GM18508 (cell line): ENCODE results near the gene PANX3.

Experiments
- ATAC-seq: cut with Tn5 transposase; IDR thresholded peaks from one replicate; pipeline ENCODE4 v1.9.1; 2021; ENCODE audit warnings: moderate number of reproducible peaks; ENCODE audit not compliant: insufficient read depth, unreplicated experiment

Gene PANX3

GRCh38 chr11:124648610-124649009, 37.4 kb downstream of the PANX3 start:
- no peak for ATAC-seq

- no peak for ATAC-seq
Observed at GRCh38 chr11:124656774-124657630, 45.8 kb downstream of the PANX3 start.

- ATAC-seq, result no peak
Observed at GRCh38 chr11:124657904-124658303, 46.7 kb downstream of the PANX3 start.

GRCh38 chr11:124658501-124658900, 47.3 kb downstream of the PANX3 start:
- no peak for ATAC-seq

GRCh38 chr11:124658986-124659385, 47.8 kb downstream of the PANX3 start:
- no peak for ATAC-seq

- no peak for ATAC-seq
Observed at GRCh38 chr11:124661553-124661952, 50.3 kb downstream of the PANX3 start.

GRCh38 chr11:124662106-124662505, 50.9 kb downstream of the PANX3 start:
- ATAC-seq, result no peak

- no peak for ATAC-seq
Observed at GRCh38 chr11:124663861-124664260, 52.6 kb downstream of the PANX3 start.

GRCh38 chr11:124667601-124668000, 56.4 kb downstream of the PANX3 start:
- ATAC-seq, result no peak

- peak; percentile 31 for ATAC-seq
Observed at GRCh38 chr11:124669193-124669592, 58.0 kb downstream of the PANX3 start.
